GM12878 (cell line): Measurements from ENCODE around the gene TMIGD2. TPM values are rescaled to one million over a fixed set of nuclear protein-coding genes. Genes with fewer than 3 reads are reported as not detected.

Experiments
- CHD4 ChIP-seq: fragments of 200-600 bp; sonication (generic); IDR thresholded peaks from 2 replicates; pipeline ENCODE4 v1.6.1; 2016; ENCODE audit warnings: mild to moderate bottlenecking
- ELK1 ChIP-seq: IDR thresholded peaks from 2 replicates; pipeline ENCODE4 v1.6.1; 2012; ENCODE audit warnings: low read depth, low read length, improper control_type of control experiment
- EP300 ChIP-seq, 2 experiments: fragments of 150-350 bp in 1 of 2; IDR thresholded peaks; 2 replicates each; pipeline ENCODE4 v1.6.1; 2011 to 2012; ENCODE audit warnings: low read depth in 2 of 2, low read length in 2 of 2, borderline replicate concordance in 1 of 2, improper control_type of control experiment in 1 of 2, inconsistent platforms in 1 of 2; ENCODE audit not compliant: control insufficient read depth in 1 of 2
- ESRRA ChIP-seq: IDR thresholded peaks from 2 replicates; pipeline ENCODE4 v1.6.1; 2012; ENCODE audit warnings: mild to moderate bottlenecking, low read length, improper control_type of control experiment
- EZH2 ChIP-seq: IDR thresholded peaks from 2 replicates; pipeline ENCODE4 v1.6.1; 2012; ENCODE audit warnings: low read depth, mild to moderate bottlenecking, control low read depth, inconsistent platforms, low read length, borderline replicate concordance; ENCODE audit not compliant: control insufficient read depth
- HDAC6 ChIP-seq: fragments of 200-600 bp; sonication (generic); IDR thresholded peaks from one replicate; pipeline ENCODE4 v1.8.0; 2017; ENCODE audit warnings: antibody characterized with exemption; ENCODE audit not compliant: unreplicated experiment
- JUNB ChIP-seq: IDR thresholded peaks from 2 replicates; pipeline ENCODE4 v1.6.1; 2016; ENCODE audit warnings: antibody characterized with exemption, mild to moderate bottlenecking
- KAT2A ChIP-seq: conservative IDR thresholded peaks from 2 replicates; pipeline ENCODE4 v1.6.1; 2011; ENCODE audit warnings: low read depth, low read length; ENCODE audit not compliant: control insufficient read depth
- MXI1 ChIP-seq: fragments of 150-350 bp; IDR thresholded peaks from 2 replicates; pipeline ENCODE4 v1.6.1; 2011; ENCODE audit warnings: low read depth, mild to moderate bottlenecking, inconsistent platforms, low read length, improper control_type of control experiment
- NFXL1 ChIP-seq: fragments of 450-650 bp; IDR thresholded peaks from 2 replicates; pipeline ENCODE4 v1.6.1; 2017; ENCODE audit warnings: antibody characterized with exemption, mild to moderate bottlenecking, borderline replicate concordance
- NFYA ChIP-seq: IDR thresholded peaks from 2 replicates; pipeline ENCODE4 v1.6.1; 2011; ENCODE audit warnings: low read depth, mild to moderate bottlenecking, low read length, improper control_type of control experiment, borderline replicate concordance
- NRF1 ChIP-seq: conservative IDR thresholded peaks from 2 replicates; pipeline ENCODE4 v1.6.1; 2011; ENCODE audit warnings: mild to moderate bottlenecking, low read depth, low read length, improper control_type of control experiment
- PAX8 ChIP-seq: fragments of 450-650 bp; IDR thresholded peaks from 2 replicates; pipeline ENCODE4 v1.6.1; 2017; ENCODE audit warnings: mild to moderate bottlenecking, moderate library complexity
- POLR2AphosphoS2 ChIP-seq: IDR thresholded peaks from 2 replicates; pipeline ENCODE4 v1.6.1; 2011; ENCODE audit warnings: low read depth, mild to moderate bottlenecking, low read length, improper control_type of control experiment, moderate library complexity
- RAD21 ChIP-seq: IDR thresholded peaks from 2 replicates; pipeline ENCODE4 v1.6.1; 2011; ENCODE audit warnings: mild to moderate bottlenecking, low read depth, low read length, moderate library complexity; ENCODE audit not compliant: insufficient read depth
- RUNX3 ChIP-seq: IDR thresholded peaks from 2 replicates; pipeline ENCODE4 v1.6.1; 2012; ENCODE audit warnings: low read length, inconsistent platforms
- SMAD5 ChIP-seq: IDR thresholded peaks from 2 replicates; pipeline ENCODE4 v1.6.1; 2016; ENCODE audit warnings: antibody characterized with exemption, low read depth
- SMC3 ChIP-seq: IDR thresholded peaks from 2 replicates; pipeline ENCODE4 v1.6.1; 2011; ENCODE audit warnings: low read length, improper control_type of control experiment, borderline replicate concordance
- SREBF1 ChIP-seq: IDR thresholded peaks from 2 replicates; pipeline ENCODE4 v1.6.1; 2012; ENCODE audit warnings: mild to moderate bottlenecking, low read length
- SUZ12 ChIP-seq: fragments of 200-600 bp; sonication (generic); IDR thresholded peaks from one replicate; pipeline ENCODE4 v1.6.1; 2018; ENCODE audit warnings: antibody characterized with exemption, mild to moderate bottlenecking; ENCODE audit not compliant: unreplicated experiment
- TCF7 ChIP-seq: IDR thresholded peaks from 2 replicates; pipeline ENCODE4 v1.6.1; 2014; ENCODE audit warnings: antibody characterized with exemption, borderline replicate concordance
- YBX1 ChIP-seq: fragments of 450-650 bp; IDR thresholded peaks from 2 replicates; pipeline ENCODE4 v1.6.1; 2016; ENCODE audit warnings: antibody characterized with exemption
- YY1 ChIP-seq: IDR thresholded peaks from 2 replicates; pipeline ENCODE4 v1.6.1; 2011; ENCODE audit warnings: low read depth, mild to moderate bottlenecking, low read length
- polyA plus RNA-seq, 11 experiments: library from polyadenylated mRNA; depleted of rRNA in 4 of 11; unstranded in 6 of 11; stranded (reverse) in 5 of 11; fragments of >200 nt; fragmentation: Nextera tagmentation in 4 of 11; fragmentation: Illumina TruSeq in 1 of 11; extraction: Ambion mirVana in 4 of 11; extraction: Trizol in 1 of 11; gene quantifications; 1 replicate in 1 of 11; 2 replicates in 10 of 11; pipeline versions ENCODE4 v1.2.1 to v1.2.3, GENCODE V29; 2011 to 2016; ENCODE audit warnings: inconsistent platforms in 2 of 11, missing spikeins in 2 of 11, low read depth in 1 of 11
- total RNA-seq, 4 experiments: library from RNA; depleted of rRNA in 3 of 4; stranded (reverse); fragments of >200 nt in 3 of 4; fragmentation: Illumina TruSeq in 1 of 4; extraction: Trizol in 1 of 4; gene quantifications; 2 replicates each; pipeline versions ENCODE4 v1.2.1 to v1.2.3, GENCODE V29; 2013 to 2021
- TF ChIP-seq, protein P1 (sequence below): fragments of 450-650 bp; IDR thresholded peaks from 2 replicates; pipeline ENCODE4 v1.6.1; 2017; ENCODE audit warnings: mild to moderate bottlenecking
- TF ChIP-seq, protein P2 (sequence below): IDR thresholded peaks from 2 replicates; pipeline ENCODE4 v1.6.1; 2012; ENCODE audit warnings: low read length, inconsistent platforms

The TMIGD2 gene
- total and polyA plus RNA-seq, 10 of the 15 experiments (the other 5 are each of a cell fraction or from before 2014, with no cell fraction given): 0.09 to 0.40 (median 0.14) TPM; not detected in 5

GRCh38 chr19:4246767-4247593 lies 55.2 kb downstream of the TMIGD2 start, which contains the start of gene YJU2 (continued):
- no peak for TF ChIP-seq EZH2
- peak; percentile 54 for TF ChIP-seq RUNX3
- TF ChIP-seq NFYA: peak; percentile 100
- no peak for TF ChIP-seq NRF1
- TF ChIP-seq SMC3: no peak
- TF ChIP-seq NFXL1: peak; percentile 92
- TF ChIP-seq, protein P1, sequence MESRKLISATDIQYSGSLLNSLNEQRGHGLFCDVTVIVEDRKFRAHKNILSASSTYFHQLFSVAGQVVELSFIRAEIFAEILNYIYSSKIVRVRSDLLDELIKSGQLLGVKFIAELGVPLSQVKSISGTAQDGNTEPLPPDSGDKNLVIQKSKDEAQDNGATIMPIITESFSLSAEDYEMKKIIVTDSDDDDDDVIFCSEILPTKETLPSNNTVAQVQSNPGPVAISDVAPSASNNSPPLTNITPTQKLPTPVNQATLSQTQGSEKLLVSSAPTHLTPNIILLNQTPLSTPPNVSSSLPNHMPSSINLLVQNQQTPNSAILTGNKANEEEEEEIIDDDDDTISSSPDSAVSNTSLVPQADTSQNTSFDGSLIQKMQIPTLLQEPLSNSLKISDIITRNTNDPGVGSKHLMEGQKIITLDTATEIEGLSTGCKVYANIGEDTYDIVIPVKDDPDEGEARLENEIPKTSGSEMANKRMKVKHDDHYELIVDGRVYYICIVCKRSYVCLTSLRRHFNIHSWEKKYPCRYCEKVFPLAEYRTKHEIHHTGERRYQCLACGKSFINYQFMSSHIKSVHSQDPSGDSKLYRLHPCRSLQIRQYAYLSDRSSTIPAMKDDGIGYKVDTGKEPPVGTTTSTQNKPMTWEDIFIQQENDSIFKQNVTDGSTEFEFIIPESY: no peak; the same call in 1 of the 2 replicates
- TF ChIP-seq EP300 (IDR thresholded peaks at IDR 0.05; ENCODE audit: borderline replicate concordance in 1 of 2, control insufficient read depth in 1 of 2, low read depth in 2 of 2, low read length in 2 of 2): no peak; a peak in 1 of 4 replicates
- TF ChIP-seq CHD4: no peak
- peak; percentile 56; the same call in 1 of the 2 replicates for TF ChIP-seq TCF7
- no peak for TF ChIP-seq KAT2A
- no peak for TF ChIP-seq SUZ12
- no peak for TF ChIP-seq PAX8
- TF ChIP-seq, protein P2, sequence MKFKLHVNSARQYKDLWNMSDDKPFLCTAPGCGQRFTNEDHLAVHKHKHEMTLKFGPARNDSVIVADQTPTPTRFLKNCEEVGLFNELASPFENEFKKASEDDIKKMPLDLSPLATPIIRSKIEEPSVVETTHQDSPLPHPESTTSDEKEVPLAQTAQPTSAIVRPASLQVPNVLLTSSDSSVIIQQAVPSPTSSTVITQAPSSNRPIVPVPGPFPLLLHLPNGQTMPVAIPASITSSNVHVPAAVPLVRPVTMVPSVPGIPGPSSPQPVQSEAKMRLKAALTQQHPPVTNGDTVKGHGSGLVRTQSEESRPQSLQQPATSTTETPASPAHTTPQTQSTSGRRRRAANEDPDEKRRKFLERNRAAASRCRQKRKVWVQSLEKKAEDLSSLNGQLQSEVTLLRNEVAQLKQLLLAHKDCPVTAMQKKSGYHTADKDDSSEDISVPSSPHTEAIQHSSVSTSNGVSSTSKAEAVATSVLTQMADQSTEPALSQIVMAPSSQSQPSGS: peak; percentile 80
- TF ChIP-seq SMAD5: peak; percentile 84; the same call in 1 of the 2 replicates
- TF ChIP-seq YBX1: no peak
- TF ChIP-seq MXI1: peak; percentile 91
- TF ChIP-seq YY1: peak; percentile 91
- peak; percentile 50 for TF ChIP-seq HDAC6
- TF ChIP-seq ELK1: peak; percentile 73; the same call in 1 of the 2 replicates
- no peak for TF ChIP-seq SREBF1
- TF ChIP-seq POLR2AphosphoS2: peak; percentile 97
- TF ChIP-seq RAD21: peak; percentile 47
- no peak for TF ChIP-seq JUNB
- TF ChIP-seq ESRRA: no peak
